HG02852 (cell line): ENCODE results near the gene SPG7.
"Not testable (repeated sequence)": the region's sequence is repeated elsewhere in the genome, so short reads cannot be mapped to it uniquely, and the experiment has no call there.

Source experiments
- ATAC-seq: cut with Tn5 transposase; IDR thresholded peaks from one replicate; pipeline ENCODE4 v1.9.1; 2021; ENCODE audit warnings: mild to moderate bottlenecking, moderate library complexity; ENCODE audit not compliant: unreplicated experiment

The SPG7 gene

GRCh38 chr16:89575247-89576152, 67.3 kb downstream of the SPG7 start, which contains the start of gene CPNE7:
TSS of gene CPNE7 (plus strand) at chr16:89575758. CDS start at chr16:89575898, 140 bp downstream.
- ATAC-seq: no peak

- ATAC-seq: no peak
Measured at GRCh38 chr16:89576153-89577054, 68.2 kb downstream of the SPG7 start.

- ATAC-seq: no peak
Measured at GRCh38 chr16:89577055-89577759, 69.0 kb downstream of the SPG7 start.

GRCh38 chr16:89579351-89579750, 71.1 kb downstream of the SPG7 start:
- no peak for ATAC-seq

GRCh38 chr16:89581045-89581695, 73.0 kb downstream of the SPG7 start:
- ATAC-seq: no peak

GRCh38 chr16:89581861-89582563, 73.8 kb downstream of the SPG7 start:
- ATAC-seq: no peak

GRCh38 chr16:89582614-89583196, 74.5 kb downstream of the SPG7 start:
- no peak for ATAC-seq

- ATAC-seq: no peak
Measured at GRCh38 chr16:89583197-89583894, 75.1 kb downstream of the SPG7 start.

- no peak for ATAC-seq
Measured at GRCh38 chr16:89583895-89584644, 75.9 kb downstream of the SPG7 start.

DNA sequence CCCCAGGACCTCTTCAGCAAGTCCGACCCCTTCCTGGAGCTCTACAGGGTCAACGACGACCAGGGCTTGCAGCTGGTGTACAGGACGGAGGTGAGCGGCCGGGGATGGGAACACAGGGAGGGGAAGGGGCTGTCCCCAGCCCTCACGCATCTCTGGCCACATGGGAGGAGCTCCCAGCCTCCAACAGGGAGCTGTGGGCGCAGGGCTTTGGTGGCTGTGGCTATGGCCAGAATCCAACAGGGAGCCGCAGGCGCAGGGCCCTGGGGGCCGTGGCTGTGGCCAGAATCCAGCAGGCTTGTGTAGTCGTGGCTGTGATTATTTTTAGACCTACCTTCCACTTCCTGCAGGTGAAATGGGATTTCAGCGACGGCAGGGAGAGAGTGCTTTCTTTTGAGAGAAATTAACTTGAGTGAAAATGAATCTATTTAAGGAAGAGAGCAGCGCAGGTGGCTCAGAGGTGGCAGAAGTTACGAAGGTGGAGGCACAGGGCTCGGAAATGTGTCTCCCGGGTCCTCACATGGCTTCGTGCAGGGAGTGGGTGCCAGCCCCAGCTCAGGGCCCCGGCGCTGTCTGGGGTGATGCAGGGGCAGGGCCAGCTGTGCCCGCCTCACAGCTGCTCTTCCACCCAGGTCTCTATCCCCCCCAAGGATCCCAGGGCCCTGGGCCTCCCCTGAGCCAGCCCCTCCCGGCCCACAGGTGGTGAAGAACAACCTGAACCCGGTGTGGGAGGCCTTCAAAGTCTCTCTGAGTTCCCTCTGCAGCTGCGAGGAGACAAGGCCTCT, 76.8 kb downstream of the SPG7 start:
- ATAC-seq: no peak

GRCh38 chr16:89586218-89586617, 78.0 kb downstream of the SPG7 start:
- ATAC-seq: no peak

GRCh38 chr16:89586853-89587252, 78.7 kb downstream of the SPG7 start:
- no peak for ATAC-seq

- ATAC-seq: not testable (repeated sequence)
Measured at GRCh38 chr16:89587676-89588075, 79.5 kb downstream of the SPG7 start.

DNA sequence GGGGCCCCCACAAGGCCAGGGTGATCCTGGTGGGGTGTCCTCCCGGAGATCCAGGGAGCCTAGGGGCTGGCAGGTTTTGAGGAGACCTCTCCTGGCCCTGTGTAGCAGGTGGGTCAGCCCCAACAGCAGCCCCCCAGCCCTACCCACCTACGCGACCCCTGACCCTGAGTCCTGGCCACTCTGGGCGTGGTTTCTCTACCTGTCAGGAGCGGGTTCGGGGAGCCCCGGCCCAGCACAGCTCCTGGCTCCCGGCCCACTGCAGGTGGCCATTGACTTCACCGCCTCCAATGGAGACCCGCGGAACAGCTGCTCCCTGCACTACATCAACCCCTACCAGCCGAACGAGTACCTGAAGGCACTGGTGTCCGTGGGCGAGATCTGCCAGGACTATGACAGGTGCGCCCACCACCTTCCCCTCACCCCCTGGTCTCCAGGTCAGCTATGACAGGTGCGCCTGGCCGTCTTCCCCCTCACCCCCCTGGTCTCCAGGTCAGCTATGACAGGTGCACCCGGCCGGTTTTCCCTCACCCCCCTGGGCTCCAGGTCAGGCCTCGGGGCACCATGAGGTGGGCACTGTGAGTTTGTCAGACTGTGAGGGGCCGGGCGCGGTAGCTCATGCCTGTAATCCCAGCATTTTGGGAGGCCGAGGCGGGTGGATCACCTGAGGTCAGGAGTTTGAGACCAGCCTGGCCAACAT, 80.4 kb downstream of the SPG7 start:
- ATAC-seq: no peak

DNA sequence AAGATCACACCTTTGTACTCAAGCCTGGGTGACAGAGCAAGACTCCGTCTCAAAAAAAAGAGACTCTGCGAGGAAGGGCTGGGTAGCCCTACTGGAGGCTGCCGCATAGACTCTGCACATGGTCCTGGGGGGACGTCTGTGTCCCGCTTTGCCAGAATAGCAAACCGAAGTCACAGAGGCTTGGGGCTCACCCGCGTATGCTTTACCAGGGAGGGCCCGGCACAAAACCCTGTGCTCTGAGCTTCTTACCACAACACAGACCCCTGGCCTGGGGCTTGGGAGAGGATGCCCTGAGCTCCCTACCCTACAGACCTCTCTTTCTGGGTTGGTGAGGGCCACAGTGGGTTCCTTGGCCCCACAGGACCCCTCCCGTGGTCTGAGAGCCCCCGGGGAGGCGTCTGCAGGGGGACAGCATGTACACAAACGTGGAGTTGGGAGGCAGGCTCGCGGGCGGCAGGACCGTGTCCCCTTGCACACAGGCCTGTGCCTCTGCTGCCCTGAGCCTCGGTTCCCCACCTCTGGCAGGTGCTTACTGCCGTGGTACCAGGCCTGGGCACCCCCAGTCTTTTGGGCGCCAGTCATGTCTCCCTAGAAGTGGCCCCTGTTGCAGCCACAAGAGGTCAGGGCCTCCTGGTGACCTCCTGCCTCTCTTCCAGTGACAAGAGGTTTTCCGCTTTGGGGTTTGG, 81.2 kb downstream of the SPG7 start:
- ATAC-seq: no peak

GRCh38 chr16:89593841-89594240, 85.6 kb downstream of the SPG7 start:
- no peak for ATAC-seq
